Thoracic aorta (tissue), 2 donors: ENCODE results near the gene CCDC106. TPM values are rescaled to one million over a fixed set of nuclear protein-coding genes. Genes with fewer than 3 reads are reported as not detected.

ENCODE experiments used
- ATAC-seq: fragments of 150-250 bp; one replicate; pipeline ENCODE4 v1.8.0; 2017; ENCODE audit warnings: low read depth; ENCODE audit not compliant: insufficient number of reproducible peaks, low FRiP score
- DNase-seq: peaks from one replicate; pipeline ENCODE4 v3.0.0-alpha.2; 2020; ENCODE audit warnings: low spot score
- H3K27ac ChIP-seq, 2 donors: fragments of 200-600 bp; sonication (generic); 1 replicate in 1 of 2; 2 replicates in 1 of 2; pipeline ENCODE4 v1.5.1; 2016; ENCODE audit warnings: mild to moderate bottlenecking in 2 of 2, moderate library complexity in 2 of 2
- H3K27me3 ChIP-seq: fragments of 200-600 bp; sonication (generic); replicated peaks from 2 replicates; pipeline ENCODE4 v1.6.0; 2016; ENCODE audit warnings: mild to moderate bottlenecking; ENCODE audit not compliant: insufficient read depth
- H3K36me3 ChIP-seq: fragments of 200-600 bp; sonication (generic); one replicate; pipeline ENCODE4 v1.5.1; 2016
- H3K4me1 ChIP-seq, 2 donors: fragments of 200-600 bp; sonication (generic); 1 replicate in 1 of 2; 2 replicates in 1 of 2; pipeline versions ENCODE4 v1.5.1 to v1.6.0; 2016; ENCODE audit warnings: low read depth in 2 of 2, mild to moderate bottlenecking in 1 of 2; ENCODE audit not compliant: control insufficient read depth in 1 of 2
- H3K4me3 ChIP-seq: fragments of 200-600 bp; sonication (generic); 2 replicates; pipeline ENCODE4 v1.5.1; 2016; ENCODE audit warnings: mild to moderate bottlenecking
- H3K9me3 ChIP-seq: fragments of 200-600 bp; sonication (generic); 2 replicates; pipeline ENCODE4 v1.5.1; 2016
- CTCF ChIP-seq: fragments of 200-600 bp; sonication (generic); IDR thresholded peaks from one replicate; pipeline ENCODE4 v1.5.1; 2019; ENCODE audit warnings: antibody characterized with exemption
- total RNA-seq, 2 donors: library from RNA; depleted of rRNA; stranded (reverse); fragments of >200 nt; gene quantifications; one replicate each; pipeline versions ENCODE4 v1.1.0 to v1.2.3, GENCODE V29; 2016

The CCDC106 gene
- total RNA-seq, 2 donors from 2014 or later = 10.5 to 14.8 TPM

- H3K27me3 ChIP-seq = no peaks in the 10 kb centered on the region
- no peak for ATAC-seq
- TF ChIP-seq CTCF = no peak
- H3K27ac ChIP-seq = no peak overlapping the region
- peaks cover 46% of the 10 kb centered on the region for H3K36me3 ChIP-seq
- no peak overlapping the region for H3K4me3 ChIP-seq
- no peaks in the 10 kb centered on the region for H3K9me3 ChIP-seq
- no peaks in the 10 kb centered on the region for H3K4me1 ChIP-seq
- no peak for DNase-seq
Observed at GRCh38 chr19:55696301-55697068, 48.5 kb downstream of the CCDC106 start.

GRCh38 chr19:55697069-55697440 lies 49.0 kb downstream of the CCDC106 start:
- TF ChIP-seq CTCF = no peak
- Histone ChIP-seq H3K4me3 (no peak overlapping the region), H3K27ac (no peak overlapping the region), H3K36me3 (peaks cover 40% of the 10 kb centered on the region), H3K9me3 (no peaks in the 10 kb centered on the region), H3K4me1 (no peaks in the 10 kb centered on the region), H3K27me3 (no peaks in the 10 kb centered on the region)
- ATAC-seq (no peak), DNase-seq (no peak)

GRCh38 chr19:55697698-55698097 lies 49.7 kb downstream of the CCDC106 start:
- no peak for TF ChIP-seq CTCF
- ATAC-seq (no peak), DNase-seq (no peak)
- H3K4me3 ChIP-seq = no peak overlapping the region
- no peak overlapping the region for H3K27ac ChIP-seq
- no peaks in the 10 kb centered on the region for H3K9me3 ChIP-seq
- H3K36me3 ChIP-seq = peaks cover 38% of the 10 kb centered on the region
- no peaks in the 10 kb centered on the region for H3K4me1 ChIP-seq
- no peaks in the 10 kb centered on the region for H3K27me3 ChIP-seq

GRCh38 chr19:55698256-55698655 lies 50.2 kb downstream of the CCDC106 start:
- no peak overlapping the region for H3K4me3 ChIP-seq
- TF ChIP-seq CTCF = no peak
- H3K27ac ChIP-seq = no peak overlapping the region
- no peaks in the 10 kb centered on the region for H3K9me3 ChIP-seq
- H3K27me3 ChIP-seq = no peaks in the 10 kb centered on the region
- H3K36me3 ChIP-seq = peaks cover 34% of the 10 kb centered on the region
- DNase-seq (no peak), ATAC-seq (no peak)
- H3K4me1 ChIP-seq = no peaks in the 10 kb centered on the region

GRCh38 chr19:55699221-55699620 lies 51.2 kb downstream of the CCDC106 start:
- Histone ChIP-seq H3K4me3 (no peak overlapping the region), H3K36me3 (peaks cover 27% of the 10 kb centered on the region), H3K9me3 (no peaks in the 10 kb centered on the region)

More at GRCh38 chr19:55699221-55699620, 51.2 kb downstream of the CCDC106 start:
- ATAC-seq = no peak
- H3K27me3 ChIP-seq = no peaks in the 10 kb centered on the region
- no peak overlapping the region for H3K27ac ChIP-seq
- no peak for DNase-seq
- no peak for TF ChIP-seq CTCF
- H3K4me1 ChIP-seq = no peaks in the 10 kb centered on the region
